Measurements from ENCODE around the gene HDAC4.
A peak's percentile ranks its signal among the peaks of the same experiment; 100 is the strongest.
"Not testable (repeated sequence)": the region's sequence is repeated elsewhere in the genome, so short reads cannot be mapped to it uniquely, and the experiment has no call there.

Gene HDAC4

DNA sequence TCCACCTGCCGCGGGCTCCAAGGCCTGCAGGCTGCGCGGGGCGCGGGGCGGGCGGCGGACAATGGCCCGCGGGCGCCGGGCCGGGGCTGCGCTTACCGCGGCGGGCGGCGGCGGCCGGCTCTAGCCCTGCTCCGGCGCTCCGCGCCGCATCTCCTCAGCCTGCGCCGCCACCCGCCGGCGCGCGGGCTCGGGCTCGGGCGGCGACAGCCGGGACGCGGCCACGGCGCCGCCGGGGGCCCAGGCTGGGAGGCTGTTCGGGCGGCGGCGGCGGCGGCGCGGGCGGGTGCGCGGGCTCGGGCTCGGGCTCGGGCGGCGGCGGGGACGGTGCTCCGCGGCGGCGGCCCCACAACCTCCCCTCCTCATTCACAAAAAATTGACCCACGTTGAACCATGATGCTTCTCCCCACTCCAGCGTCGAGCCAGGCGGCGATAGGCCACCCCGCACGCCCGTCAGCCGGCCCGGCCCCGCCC lies at the start of gene HDAC4:
Gene HDAC4, minus strand, starts transcription at position 425 of the 471 bp plus-strand sequence. CDS start 48,321 bp downstream, outside the sequence.
- DNase-seq (ENCODE audit: low read depth, low spot score) = no peak

- not testable (repeated sequence) for DNase-seq (ENCODE audit: low read depth, low spot score)
These were observed 48.6 kb upstream of the HDAC4 start for GRCh38 chr2:239449468-239449867.

DNA sequence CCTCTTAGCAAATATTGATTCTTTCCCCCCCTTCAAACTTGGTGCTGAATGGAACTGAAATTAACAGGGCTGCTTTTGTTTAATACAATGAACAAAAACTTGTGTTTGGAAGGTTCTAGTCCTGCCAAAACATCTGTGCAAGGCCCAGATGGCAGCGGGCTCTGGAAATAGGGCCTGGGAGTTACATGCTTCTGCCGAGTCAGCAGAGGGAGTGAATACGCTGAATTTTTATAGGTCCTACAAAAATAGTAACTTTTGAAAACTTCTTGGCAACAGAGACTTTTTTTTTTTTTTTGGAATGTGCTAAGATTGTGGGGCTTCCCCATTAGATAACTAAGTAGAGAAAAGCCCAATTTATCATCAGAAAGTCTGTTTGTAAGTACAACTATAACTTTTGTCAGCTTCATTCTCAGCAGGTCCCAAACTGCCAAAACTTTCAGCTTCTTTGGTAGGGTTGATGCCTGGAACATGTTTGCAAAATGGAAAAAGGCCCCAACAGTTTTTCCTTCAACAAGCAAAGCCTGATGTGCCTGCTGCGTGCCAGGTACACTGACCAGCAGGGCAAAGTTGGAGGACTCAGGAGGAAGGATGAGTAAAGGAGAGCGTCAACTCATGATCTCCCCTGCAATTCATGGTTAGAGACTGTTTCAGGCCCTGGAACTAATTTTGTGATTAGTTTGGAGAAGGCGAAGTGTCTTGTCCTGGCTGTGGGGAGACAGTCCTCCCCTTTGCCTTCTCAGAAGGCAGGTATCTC lies 45.1 kb upstream of the HDAC4 start:
- DNase-seq (ENCODE audit: low read depth, low spot score) = no peak

DNA sequence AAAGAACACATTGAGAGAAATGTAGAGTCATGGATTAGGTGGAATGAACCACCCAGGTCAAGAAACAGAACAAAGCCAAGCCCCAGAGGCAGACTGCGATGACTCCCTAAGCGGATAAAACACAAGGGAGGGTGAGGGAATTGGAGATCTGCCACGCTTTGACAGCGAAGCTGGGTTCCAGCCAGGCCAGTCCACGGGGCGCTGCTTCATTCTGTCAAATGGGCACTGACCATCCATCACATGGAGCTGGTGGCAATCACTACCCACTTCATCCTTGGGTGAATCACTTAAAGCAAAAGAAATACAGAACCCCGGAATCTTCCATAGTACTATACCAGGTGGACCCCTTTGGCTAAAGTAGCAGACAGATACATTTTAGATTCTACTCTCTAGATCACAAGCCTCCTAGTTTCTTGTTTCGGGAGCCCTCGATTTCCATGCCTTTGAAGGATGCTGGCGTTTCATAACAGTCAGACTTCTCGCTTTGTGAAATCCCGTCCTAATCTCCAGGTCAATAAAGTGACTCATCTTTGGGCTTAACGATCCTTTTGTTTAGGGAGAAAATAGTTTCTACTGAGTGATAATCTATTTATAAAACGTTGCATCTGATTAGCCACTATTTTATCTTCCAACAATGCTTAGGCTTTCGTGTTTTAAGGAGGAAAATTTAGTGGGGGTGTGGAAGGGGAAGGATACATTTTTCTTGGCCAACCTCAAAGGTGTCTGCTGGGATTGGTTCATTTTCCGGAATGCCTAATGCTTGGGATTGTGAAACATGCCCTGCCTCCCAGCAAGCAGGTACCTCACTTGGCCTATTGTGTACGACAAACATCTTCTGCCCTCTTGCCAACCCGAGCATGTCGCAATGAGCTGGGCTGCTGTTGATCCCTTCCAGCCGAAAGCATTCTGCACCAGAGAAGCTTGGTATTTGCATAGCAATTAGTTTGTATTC lies 44.1 kb upstream of the HDAC4 start:
- DNase-seq (ENCODE audit: low read depth, low spot score) = no peak

GRCh38 chr2:239443666-239444567 lies 43.1 kb upstream of the HDAC4 start:
- no peak for DNase-seq (ENCODE audit: low read depth, low spot score)

DNA sequence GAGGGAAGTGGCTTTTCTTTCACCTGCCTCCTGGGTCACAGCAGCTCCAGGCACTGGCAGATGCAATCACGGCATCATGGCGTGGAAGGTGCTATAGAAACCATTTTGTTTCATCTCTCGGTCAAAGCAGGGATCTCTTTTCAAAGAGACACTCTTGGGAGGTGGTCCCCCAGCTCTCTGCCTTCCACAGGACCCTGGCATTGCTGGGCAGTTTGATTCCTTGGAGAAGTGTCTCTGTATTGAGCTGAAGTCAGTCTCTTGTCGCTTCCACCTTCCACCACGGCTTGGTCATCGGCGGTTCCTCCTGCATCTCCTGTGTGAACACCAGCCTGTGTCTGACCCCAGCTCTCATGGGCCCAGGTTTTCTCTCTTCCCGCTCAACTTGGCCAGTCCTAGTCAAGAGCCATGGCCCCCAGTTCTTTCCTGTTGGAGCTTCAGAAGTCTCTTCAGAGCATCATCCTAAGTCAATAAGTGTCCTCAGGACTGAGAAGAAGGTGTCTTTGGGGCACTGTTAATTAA lies 42.3 kb upstream of the HDAC4 start:
- DNase-seq (ENCODE audit: low read depth, low spot score) = no peak

- no peak for DNase-seq (ENCODE audit: low read depth, low spot score)
These were observed 41.4 kb upstream of the HDAC4 start for GRCh38 chr2:239442192-239442591.

GRCh38 chr2:239441261-239442078 lies 40.6 kb upstream of the HDAC4 start:
- peak; percentile 85 for DNase-seq (ENCODE audit: low read depth, low spot score)

DNA sequence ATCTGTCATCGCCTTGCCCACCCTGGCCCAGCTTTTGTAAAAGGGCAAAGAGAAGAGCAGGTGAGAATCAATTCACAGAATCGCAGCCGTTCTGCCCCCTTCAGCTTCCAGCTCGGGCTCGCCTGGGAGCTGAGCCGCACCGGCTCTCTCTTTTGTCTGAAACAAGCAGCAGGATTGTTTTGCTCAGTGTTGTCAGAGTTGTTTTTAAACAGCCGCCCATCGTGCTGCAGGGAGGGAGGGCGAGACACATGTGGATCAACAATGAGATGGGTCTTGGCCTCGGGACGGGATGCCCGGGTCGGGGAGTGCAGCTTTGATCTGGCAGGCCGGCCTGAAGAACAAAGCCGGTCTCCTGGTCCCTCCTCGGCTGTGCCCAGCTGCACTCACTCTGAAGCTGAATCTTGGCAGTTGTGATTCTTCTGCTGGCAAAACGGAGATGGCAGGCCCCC lies 39.7 kb upstream of the HDAC4 start:
- DNase-seq (ENCODE audit: low read depth, low spot score) = peak; percentile 91

DNA sequence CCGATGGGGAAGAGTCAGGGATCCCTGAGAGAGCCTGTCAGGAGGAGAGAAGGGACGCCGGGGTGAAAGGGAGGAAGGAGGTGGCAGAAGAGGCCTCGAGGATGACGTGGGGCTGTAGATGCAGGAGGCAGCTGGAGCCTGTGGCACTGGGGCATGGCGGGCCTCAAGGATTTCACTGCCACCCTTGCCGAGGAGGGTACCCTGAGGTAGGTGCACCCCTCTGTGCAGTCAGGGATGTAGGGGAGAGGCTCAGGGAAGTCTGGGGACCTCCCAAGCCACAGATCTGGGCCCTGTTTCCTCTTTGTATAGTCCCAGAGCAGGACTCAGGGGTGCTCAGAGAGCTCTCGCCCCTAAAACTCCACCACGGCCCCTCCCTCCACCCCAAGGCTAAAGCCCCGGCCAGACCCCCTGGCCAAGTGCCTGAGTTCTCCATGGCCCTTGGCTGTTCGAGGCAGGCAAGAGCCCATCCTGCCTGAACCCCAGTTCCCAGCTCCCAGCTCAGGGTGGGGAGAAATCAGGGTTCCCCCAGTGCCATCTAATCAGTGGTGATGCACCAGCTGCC lies 39.0 kb upstream of the HDAC4 start:
- DNase-seq (ENCODE audit: low read depth, low spot score) = no peak

- DNase-seq (ENCODE audit: low read depth, low spot score) = no peak
These were observed 38.4 kb upstream of the HDAC4 start for GRCh38 chr2:239438995-239439753.

- no peak for DNase-seq (ENCODE audit: low read depth, low spot score)
These were observed 37.5 kb upstream of the HDAC4 start for GRCh38 chr2:239438368-239438767.

- DNase-seq (ENCODE audit: low read depth, low spot score) = no peak
These were observed 36.0 kb upstream of the HDAC4 start for GRCh38 chr2:239436669-239437335.

- DNase-seq (ENCODE audit: low read depth, low spot score) = no peak
These were observed 35.3 kb upstream of the HDAC4 start for GRCh38 chr2:239436076-239436475.

DNA sequence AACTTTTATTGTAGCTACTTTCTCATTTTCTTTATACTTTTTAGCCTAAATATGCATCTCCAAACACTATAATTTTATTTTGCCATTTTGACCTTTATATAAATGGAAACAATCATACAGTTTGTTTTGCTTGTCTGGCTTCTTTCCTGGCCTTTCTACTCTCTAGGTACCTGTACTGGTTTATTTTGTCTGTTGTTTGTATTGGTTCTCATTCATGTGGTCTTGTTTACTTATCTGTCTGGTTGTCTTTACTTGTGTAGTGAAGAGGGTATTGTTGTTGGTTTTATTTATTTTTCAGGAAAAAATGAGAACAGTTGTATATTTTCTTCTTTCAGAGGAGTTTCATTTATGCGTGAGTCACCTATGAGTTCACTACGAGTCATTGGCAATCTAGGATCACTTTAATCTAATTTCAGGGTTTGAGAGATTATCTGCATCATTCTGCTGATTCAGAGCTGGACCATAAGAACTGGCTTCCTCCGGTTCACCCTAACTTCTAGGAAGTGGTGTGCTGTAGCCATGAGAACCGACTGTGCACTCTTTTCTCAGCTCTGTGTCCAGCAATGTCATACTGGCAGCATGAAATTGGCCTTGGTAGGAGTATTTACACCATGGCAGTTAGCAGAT lies 33.1 kb upstream of the HDAC4 start:
- no peak for DNase-seq (ENCODE audit: low read depth, low spot score)

GRCh38 chr2:239432174-239432573 lies 31.4 kb upstream of the HDAC4 start:
- DNase-seq (ENCODE audit: low read depth, low spot score) = no peak

- no peak for DNase-seq (ENCODE audit: low read depth, low spot score)
These were observed 30.7 kb upstream of the HDAC4 start for GRCh38 chr2:239431536-239431935.
